ENCODE data around the gene C2CD2.

Gene C2CD2

GRCh38 chr21:41865002-41865777, 88.6 kb downstream of the C2CD2 start:
- no peak for DNase-seq (ENCODE audit: low spot score)

- DNase-seq (ENCODE audit: low spot score), result peak; percentile 35
Measured at GRCh38 chr21:41864311-41865001, 89.4 kb downstream of the C2CD2 start.

GRCh38 chr21:41863439-41863740, 90.4 kb downstream of the C2CD2 start:
- DNase-seq (ENCODE audit: low spot score), result peak; percentile 55

GRCh38 chr21:41861987-41862386, 91.8 kb downstream of the C2CD2 start:
- no peak for DNase-seq (ENCODE audit: low spot score)

GRCh38 chr21:41861255-41861654, 92.6 kb downstream of the C2CD2 start:
- no peak for DNase-seq (ENCODE audit: low spot score)

- DNase-seq (ENCODE audit: low spot score), result no peak
Measured at GRCh38 chr21:41859297-41859980, 94.4 kb downstream of the C2CD2 start.

GRCh38 chr21:41858466-41859296, 95.1 kb downstream of the C2CD2 start:
- no peak for DNase-seq (ENCODE audit: low spot score)

- DNase-seq (ENCODE audit: low spot score), result no peak
Measured at GRCh38 chr21:41857771-41858300, 96.0 kb downstream of the C2CD2 start.

GRCh38 chr21:41856572-41856971, 97.2 kb downstream of the C2CD2 start:
- DNase-seq (ENCODE audit: low spot score), result no peak

- no peak for DNase-seq (ENCODE audit: low spot score)
Measured at GRCh38 chr21:41854426-41854995, 99.3 kb downstream of the C2CD2 start.

- no peak for DNase-seq (ENCODE audit: low spot score)
Measured at GRCh38 chr21:41852929-41853320, 100.9 kb downstream of the C2CD2 start.

- DNase-seq (ENCODE audit: low spot score), result no peak
Measured at GRCh38 chr21:41852151-41852928, 101.5 kb downstream of the C2CD2 start.

GRCh38 chr21:41851090-41851790, 102.6 kb downstream of the C2CD2 start:
- no peak for DNase-seq (ENCODE audit: low spot score)

- DNase-seq (ENCODE audit: low spot score), result no peak
Measured at GRCh38 chr21:41850085-41850484, 103.7 kb downstream of the C2CD2 start.

GRCh38 chr21:41848958-41849580, 104.7 kb downstream of the C2CD2 start:
- DNase-seq (ENCODE audit: low spot score), result no peak

- DNase-seq (ENCODE audit: low spot score), result no peak
Measured at GRCh38 chr21:41848533-41848932, 105.3 kb downstream of the C2CD2 start.

GRCh38 chr21:41847066-41847804, 106.6 kb downstream of the C2CD2 start:
- no peak for DNase-seq (ENCODE audit: low spot score)

- no peak for DNase-seq (ENCODE audit: low spot score)
Measured at GRCh38 chr21:41846536-41846935, 107.3 kb downstream of the C2CD2 start.

- DNase-seq (ENCODE audit: low spot score), result no peak
Measured at GRCh38 chr21:41846033-41846317, 107.8 kb downstream of the C2CD2 start.
